ENCODE measurements around the gene VCL. TPM values are rescaled to one million over a fixed set of nuclear protein-coding genes. Genes with fewer than 3 reads are reported as not detected.
A peak's percentile ranks its signal among the peaks of the same experiment; 100 is the strongest.
"Not testable (repeated sequence)": the region's sequence is repeated elsewhere in the genome, so short reads cannot be mapped to it uniquely, and the experiment has no call there.

The VCL gene
- total RNA-seq, 6 donors from 2014 or later: 76.5 to 214 (median 133) TPM

DNA sequence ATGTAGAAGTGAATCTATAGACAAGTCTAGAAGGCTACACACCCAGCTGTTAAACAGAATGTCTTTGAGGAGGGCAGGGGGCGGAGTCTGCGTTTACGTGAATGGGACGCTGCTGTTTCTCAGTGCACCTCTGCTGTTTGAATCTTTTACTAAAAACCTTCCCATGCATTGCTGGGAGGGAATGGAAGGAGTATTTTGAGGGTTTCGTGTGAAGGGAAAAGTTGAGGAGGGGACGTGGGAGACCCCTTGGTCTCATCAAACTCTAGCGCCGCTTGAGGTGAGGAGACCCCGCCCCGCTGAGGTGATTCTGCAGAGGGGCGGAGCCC lies 492 bp upstream of the VCL start:
- H3K4me3 ChIP-seq: peak overlapping the region; percentile 37 to 96 (median 82)
- DNase-seq: no peak
- peak; percentile 15 to 28 for ATAC-seq (ENCODE audit: low FRiP score in 2 of 2)
- peak overlapping the region; percentile 87 to 98 (median 92) for H3K27ac ChIP-seq
- TF ChIP-seq POLR2AphosphoS5 (IDR thresholded peaks at IDR 0.05) (no peak), EP300 (IDR thresholded peaks at IDR 0.05) (no peak), POLR2A (IDR thresholded peaks at IDR 0.05) (no peak)
- TF ChIP-seq, protein P1, sequence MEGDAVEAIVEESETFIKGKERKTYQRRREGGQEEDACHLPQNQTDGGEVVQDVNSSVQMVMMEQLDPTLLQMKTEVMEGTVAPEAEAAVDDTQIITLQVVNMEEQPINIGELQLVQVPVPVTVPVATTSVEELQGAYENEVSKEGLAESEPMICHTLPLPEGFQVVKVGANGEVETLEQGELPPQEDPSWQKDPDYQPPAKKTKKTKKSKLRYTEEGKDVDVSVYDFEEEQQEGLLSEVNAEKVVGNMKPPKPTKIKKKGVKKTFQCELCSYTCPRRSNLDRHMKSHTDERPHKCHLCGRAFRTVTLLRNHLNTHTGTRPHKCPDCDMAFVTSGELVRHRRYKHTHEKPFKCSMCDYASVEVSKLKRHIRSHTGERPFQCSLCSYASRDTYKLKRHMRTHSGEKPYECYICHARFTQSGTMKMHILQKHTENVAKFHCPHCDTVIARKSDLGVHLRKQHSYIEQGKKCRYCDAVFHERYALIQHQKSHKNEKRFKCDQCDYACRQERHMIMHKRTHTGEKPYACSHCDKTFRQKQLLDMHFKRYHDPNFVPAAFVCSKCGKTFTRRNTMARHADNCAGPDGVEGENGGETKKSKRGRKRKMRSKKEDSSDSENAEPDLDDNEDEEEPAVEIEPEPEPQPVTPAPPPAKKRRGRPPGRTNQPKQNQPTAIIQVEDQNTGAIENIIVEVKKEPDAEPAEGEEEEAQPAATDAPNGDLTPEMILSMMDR (IDR thresholded peaks at IDR 0.05): no peak
- H3K4me1 ChIP-seq: peaks cover 21 to 51% (median 32%) of the 10 kb centered on the region in 4 donors
- H3K27me3 ChIP-seq: no peaks in the 10 kb centered on the region
- WGBS, 2 donors: 0 to 2% methylated on average over 10 to 11 of the region's 11 CpGs
- no peaks in the 10 kb centered on the region for H3K36me3 ChIP-seq
- H3K9me3 ChIP-seq: no peaks in the 10 kb centered on the region

DNA sequence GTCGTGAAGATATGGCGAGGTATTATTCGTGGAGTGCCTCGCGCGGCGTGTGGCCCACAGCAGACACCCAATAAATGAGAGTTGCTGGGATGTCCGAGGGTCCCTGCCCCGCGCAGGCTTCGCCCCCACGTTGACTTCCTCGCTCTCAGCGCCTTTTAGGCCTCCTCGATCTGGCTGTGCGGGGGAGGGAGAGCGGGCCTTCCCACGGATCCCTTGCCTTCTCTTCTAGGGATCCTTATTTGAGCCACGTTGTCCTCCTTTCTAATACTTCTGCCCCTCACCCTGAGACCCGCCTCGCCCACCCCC lies 660 bp downstream of the VCL start:
- DNase-seq (peak in 1 of 2 donors; percentile 28), ATAC-seq (ENCODE audit: low FRiP score in 2 of 2) (peak in 1 of 2 donors; percentile 22)
- Histone ChIP-seq H3K36me3 (no peaks in the 10 kb centered on the region), H3K27me3 (no peaks in the 10 kb centered on the region), H3K4me1 (peaks cover 29 to 54% (median 36%) of the 10 kb centered on the region in 4 donors), H3K4me3 (peak overlapping the region; percentile 56 to 96 (median 82)), H3K9me3 (no peaks in the 10 kb centered on the region), H3K27ac (peak overlapping the region; percentile 87 to 98 (median 92))
- TF ChIP-seq POLR2AphosphoS5 (IDR thresholded peaks at IDR 0.05): no peak
- no peak for TF ChIP-seq POLR2A (IDR thresholded peaks at IDR 0.05)
- TF ChIP-seq, protein P1 (IDR thresholded peaks at IDR 0.05): no peak
- TF ChIP-seq EP300 (IDR thresholded peaks at IDR 0.05): no peak
- WGBS, 2 donors: 0 to 1% methylated on average over 10 to 19 of the region's 21 CpGs

DNA sequence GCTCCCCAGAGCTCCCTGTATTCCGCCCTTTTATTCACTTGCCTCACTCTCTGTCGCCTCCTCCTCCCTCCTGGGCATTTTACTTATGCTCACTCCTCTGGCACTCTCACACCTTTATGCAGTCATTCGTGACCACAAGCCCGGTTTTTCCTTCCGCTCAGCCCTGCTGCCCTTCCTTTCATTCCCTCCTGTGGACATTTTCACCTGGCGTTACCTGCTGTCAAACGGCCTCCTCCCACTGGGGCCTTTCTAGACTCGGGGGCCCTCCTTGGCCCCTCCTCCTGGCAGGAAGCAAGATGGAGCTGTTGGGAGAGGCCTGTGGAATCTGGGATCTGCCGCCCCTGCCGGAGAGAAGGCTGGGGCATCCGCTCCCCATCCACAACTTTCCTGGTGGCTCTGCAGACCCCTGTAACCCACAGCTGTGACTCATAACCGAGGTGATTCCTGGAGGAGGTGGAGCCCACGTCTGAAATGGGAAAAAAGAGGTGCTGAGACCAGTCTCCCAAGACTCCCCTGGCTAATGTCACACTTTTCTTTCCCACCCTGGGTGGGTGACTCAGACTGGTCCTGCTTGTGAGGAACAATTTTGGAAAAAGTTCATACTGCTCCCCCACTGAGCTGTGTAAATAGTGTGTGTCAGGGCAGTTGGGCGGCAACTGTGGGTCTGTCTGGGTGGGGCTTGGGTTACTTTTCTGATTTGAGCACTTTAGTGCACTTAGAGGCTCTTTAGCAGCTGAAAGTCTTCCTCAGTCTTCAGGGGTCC lies 1.2 kb downstream of the VCL start:
- DNase-seq (peak; percentile 21 to 76), ATAC-seq (ENCODE audit: low FRiP score in 2 of 2) (peak; percentile 51 to 60)
- WGBS, 2 donors: 5 to 6% methylated on average over 13 to 14 of the region's 14 CpGs
- H3K36me3 ChIP-seq: peaks cover 0 to under 1% (median 0%) of the 10 kb centered on the region in 4 donors
- TF ChIP-seq POLR2AphosphoS5 (IDR thresholded peaks at IDR 0.05) (peak in 1 of 2 donors; percentile 67), POLR2A (IDR thresholded peaks at IDR 0.05) (no peak)
- TF ChIP-seq, protein P1 (IDR thresholded peaks at IDR 0.05): peak in 5 of 6 experiments; percentile 8 to 67 (median 37)
- H3K27me3 ChIP-seq: no peaks in the 10 kb centered on the region
- H3K9me3 ChIP-seq: no peaks in the 10 kb centered on the region
- H3K4me3 ChIP-seq: peak overlapping the region; percentile 56 to 96 (median 82)
- peaks cover 29 to 57% (median 40%) of the 10 kb centered on the region in 4 donors for H3K4me1 ChIP-seq
- H3K27ac ChIP-seq: peak overlapping the region; percentile 87 to 98 (median 92)

DNA sequence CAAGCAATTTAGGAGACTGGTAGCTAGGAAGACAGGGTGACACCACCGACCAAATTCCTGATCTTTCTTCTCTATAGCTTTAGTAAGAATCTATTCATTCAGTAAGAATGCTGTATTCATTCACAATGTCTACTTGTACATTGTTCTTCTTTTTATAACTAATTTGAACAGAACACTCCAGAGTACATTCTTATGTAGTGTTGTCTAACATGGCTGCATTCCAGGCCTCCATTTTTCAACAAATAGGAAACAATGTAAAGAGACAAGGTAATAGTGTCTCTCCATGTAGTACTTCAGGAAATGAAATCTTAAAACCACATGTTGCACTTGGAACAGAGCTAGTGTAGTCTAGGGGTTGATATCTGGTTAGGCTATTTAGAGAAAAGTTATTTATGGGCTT lies 1.8 kb downstream of the VCL start:
- Histone ChIP-seq H3K4me3 (peak overlapping the region; percentile 56 to 96 (median 82)), H3K4me1 (peaks cover 29 to 61% (median 42%) of the 10 kb centered on the region in 4 donors), H3K27ac (peak overlapping the region; percentile 87 to 98 (median 92))

DNA sequence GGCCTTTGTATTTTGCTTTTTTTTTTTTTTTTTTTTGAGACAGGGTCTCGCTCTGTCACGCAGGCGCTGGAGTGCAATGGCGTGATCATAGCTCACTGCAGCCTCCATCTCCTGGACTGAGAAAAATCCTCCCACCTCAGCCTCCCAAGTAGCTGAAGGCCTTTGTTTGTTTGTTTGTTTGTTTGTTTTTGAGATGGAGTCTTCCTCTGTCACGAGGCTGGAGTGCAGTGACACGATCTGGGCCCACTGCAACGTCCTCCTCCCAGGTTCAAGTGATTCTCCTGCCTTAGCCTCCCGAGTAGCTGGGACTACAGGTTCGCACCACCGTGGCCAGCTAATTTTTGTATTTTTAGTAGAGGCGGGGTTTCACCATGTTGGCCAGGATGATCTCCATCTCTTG lies 2.3 kb downstream of the VCL start:
- Histone ChIP-seq H3K4me1 (peaks cover 29 to 61% (median 42%) of the 10 kb centered on the region in 4 donors), H3K27ac (peak overlapping the region in 1 of 4 donors; percentile 87), H3K4me3 (peak overlapping the region in 3 of 4 donors; percentile 74 to 96 (median 91))
- not testable (repeated sequence) for DNase-seq; H3K27me3 ChIP-seq; H3K9me3 ChIP-seq; H3K36me3 ChIP-seq; ATAC-seq (ENCODE audit: low FRiP score in 2 of 2)
- WGBS, 2 donors: 89 to 93% methylated on average over 11 of the region's 11 CpGs

More for the DNA sequence above, 1.8 kb downstream of the VCL start:
- Histone ChIP-seq H3K9me3 (no peaks in the 10 kb centered on the region), H3K36me3 (peaks cover 0 to 4% (median 0%) of the 10 kb centered on the region in 4 donors), H3K27me3 (no peaks in the 10 kb centered on the region)
- WGBS, 2 donors: 15 to 24% methylated on average over 1 of the region's 1 CpG
- DNase-seq (no peak), ATAC-seq (ENCODE audit: low FRiP score in 2 of 2) (no peak)
- TF ChIP-seq, protein P1 (IDR thresholded peaks at IDR 0.05): no peak
- TF ChIP-seq POLR2A (IDR thresholded peaks at IDR 0.05) (no peak), EP300 (IDR thresholded peaks at IDR 0.05) (no peak), POLR2AphosphoS5 (IDR thresholded peaks at IDR 0.05) (no peak)

Data from upper lobe of left lung (tissue), 6 donors.